ENCODE measurements around the gene FFAR3.

- TF ChIP-seq CTCF (IDR thresholded peaks at IDR 0.05; ENCODE audit: low read depth, low read length) (no peak), POLR2A (IDR thresholded peaks at IDR 0.05; ENCODE audit: extremely low read depth, insufficient read length) (no peak), MAX (IDR thresholded peaks at IDR 0.05; ENCODE audit: low read depth, low read length) (no peak), MYC (IDR thresholded peaks at IDR 0.05; ENCODE audit: low read depth, low read length) (no peak)
These were observed 11.8 kb upstream of the FFAR3 start for GRCh38 chr19:35346193-35347052.
